ENCODE measurements around the gene PARVG. TPM values are rescaled to one million over a fixed set of nuclear protein-coding genes. Genes with fewer than 3 reads are reported as not detected.

PARVG gene
- total and polyA plus RNA-seq, 12 donors = 1.4 to 61.1 (median 14.8) TPM

DNA sequence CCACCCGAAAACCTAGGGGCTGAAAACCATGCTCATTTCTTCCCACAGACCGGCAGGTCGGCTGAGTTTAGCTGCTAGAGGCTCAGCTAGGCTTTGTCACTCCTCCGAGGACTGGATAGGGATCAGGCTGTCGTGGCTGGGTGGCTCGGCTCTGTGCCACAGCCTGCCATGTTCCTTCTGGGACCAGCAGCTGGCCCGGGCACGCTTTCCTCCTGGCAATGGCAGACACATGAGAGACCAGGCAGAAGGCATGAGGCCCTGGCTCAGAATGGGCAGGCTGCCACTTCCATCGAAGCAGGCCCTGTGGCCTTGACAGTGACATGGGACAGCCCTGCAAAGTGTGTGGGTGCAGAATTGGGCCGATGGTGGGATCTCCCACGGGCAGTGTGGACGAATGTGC, 20.9 kb downstream of the PARVG start:
- intact Hi-C loops (cut with DNase I) = no loop called here
- 56 to 80% (median 66%) methylated on average over 5 to 12 of the region's 12 CpGs for WGBS, 4 donors
- no peak for TF ChIP-seq POLR2A (IDR thresholded peaks at IDR 0.05)
- TF ChIP-seq, protein P1, sequence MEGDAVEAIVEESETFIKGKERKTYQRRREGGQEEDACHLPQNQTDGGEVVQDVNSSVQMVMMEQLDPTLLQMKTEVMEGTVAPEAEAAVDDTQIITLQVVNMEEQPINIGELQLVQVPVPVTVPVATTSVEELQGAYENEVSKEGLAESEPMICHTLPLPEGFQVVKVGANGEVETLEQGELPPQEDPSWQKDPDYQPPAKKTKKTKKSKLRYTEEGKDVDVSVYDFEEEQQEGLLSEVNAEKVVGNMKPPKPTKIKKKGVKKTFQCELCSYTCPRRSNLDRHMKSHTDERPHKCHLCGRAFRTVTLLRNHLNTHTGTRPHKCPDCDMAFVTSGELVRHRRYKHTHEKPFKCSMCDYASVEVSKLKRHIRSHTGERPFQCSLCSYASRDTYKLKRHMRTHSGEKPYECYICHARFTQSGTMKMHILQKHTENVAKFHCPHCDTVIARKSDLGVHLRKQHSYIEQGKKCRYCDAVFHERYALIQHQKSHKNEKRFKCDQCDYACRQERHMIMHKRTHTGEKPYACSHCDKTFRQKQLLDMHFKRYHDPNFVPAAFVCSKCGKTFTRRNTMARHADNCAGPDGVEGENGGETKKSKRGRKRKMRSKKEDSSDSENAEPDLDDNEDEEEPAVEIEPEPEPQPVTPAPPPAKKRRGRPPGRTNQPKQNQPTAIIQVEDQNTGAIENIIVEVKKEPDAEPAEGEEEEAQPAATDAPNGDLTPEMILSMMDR (IDR thresholded peaks at IDR 0.05) = no peak
- Histone ChIP-seq H3K27me3 (no peaks in the 10 kb centered on the region), H3K4me3 (no peak overlapping the region), H3K36me3 (replicated peaks in 1 of 2) (no peaks in the 10 kb centered on the region), H3K9me3 (replicated peaks in 1 of 3) (no peaks in the 10 kb centered on the region), H3K4me1 (replicated peaks in 1 of 2) (no peaks in the 10 kb centered on the region), H3K27ac (no peak overlapping the region)
- peak in 5 of 7 donors; percentile 31 to 54 (median 49) for DNase-seq

DNA sequence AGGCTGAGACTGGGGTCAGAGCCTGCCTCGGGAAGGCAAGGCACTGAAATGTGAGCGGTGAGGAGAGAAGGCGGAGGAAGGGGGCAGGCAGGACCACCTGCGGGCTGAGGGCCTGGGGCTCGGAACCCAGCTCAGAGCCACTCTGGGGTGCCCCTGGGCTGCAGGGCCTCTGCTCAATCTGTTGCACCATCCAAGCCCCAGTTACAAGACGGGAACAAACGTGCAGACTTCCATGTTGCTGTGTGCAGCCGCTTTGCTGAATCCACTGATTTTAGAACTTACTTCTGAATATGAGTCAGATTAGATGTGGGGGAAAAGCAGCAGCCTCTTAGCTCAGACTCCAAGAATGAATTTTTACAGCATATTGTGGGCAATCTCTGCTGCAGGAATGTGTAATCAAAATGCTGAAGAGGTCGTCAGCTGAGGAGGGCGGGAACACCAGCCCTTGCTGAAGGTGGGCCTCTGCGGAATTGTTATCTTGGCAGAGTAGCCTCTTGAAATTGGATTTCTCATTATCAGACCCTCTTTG, 21.6 kb downstream of the PARVG start:
- Histone ChIP-seq H3K9me3 (replicated peaks in 1 of 3) (no peaks in the 10 kb centered on the region), H3K4me1 (replicated peaks in 1 of 2) (no peaks in the 10 kb centered on the region), H3K36me3 (replicated peaks in 1 of 2) (no peaks in the 10 kb centered on the region), H3K27ac (no peak overlapping the region), H3K27me3 (no peaks in the 10 kb centered on the region), H3K4me3 (no peak overlapping the region)
- TF ChIP-seq, protein P1 (IDR thresholded peaks at IDR 0.05) = no peak
- no peak for TF ChIP-seq POLR2A (IDR thresholded peaks at IDR 0.05)
- intact Hi-C loops (cut with DNase I) = no loop called here
- no peak for DNase-seq
- WGBS, 4 donors = 70 to 78% (median 77%) methylated on average over 11 of the region's 11 CpGs

DNA sequence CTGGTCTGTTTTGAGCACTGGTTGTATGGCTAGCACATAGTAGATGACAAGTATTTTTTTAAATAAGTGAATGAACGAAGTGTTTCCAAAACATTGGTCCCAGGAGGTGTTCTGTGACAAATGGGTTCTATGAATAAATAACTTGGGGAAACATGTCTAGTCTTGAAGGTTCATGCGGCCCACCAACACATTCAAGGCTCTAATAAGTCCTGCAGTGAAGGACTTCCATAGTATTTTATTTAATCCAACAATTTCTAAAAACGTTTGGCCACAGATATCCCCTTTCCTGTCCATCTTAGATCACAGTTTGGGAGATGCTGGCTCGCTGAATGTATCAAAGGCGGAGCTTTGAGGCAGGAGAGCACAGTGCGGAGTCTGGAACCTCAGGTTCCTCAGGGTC, 22.5 kb downstream of the PARVG start:
- H3K4me1 ChIP-seq (replicated peaks in 1 of 2) = no peaks in the 10 kb centered on the region
- no peaks in the 10 kb centered on the region for H3K9me3 ChIP-seq (replicated peaks in 1 of 3)
- H3K36me3 ChIP-seq (replicated peaks in 1 of 2) = no peaks in the 10 kb centered on the region
- WGBS, 4 donors = 53 to 82% (median 78%) methylated on average over 6 of the region's 6 CpGs
- no peaks in the 10 kb centered on the region for H3K27me3 ChIP-seq
- H3K4me3 ChIP-seq = no peak overlapping the region
- H3K27ac ChIP-seq = no peak overlapping the region
- DNase-seq = no peak
- intact Hi-C loops (cut with DNase I) = no loop called here
- TF ChIP-seq, protein P1 (IDR thresholded peaks at IDR 0.05) = no peak
- no peak for TF ChIP-seq POLR2A (IDR thresholded peaks at IDR 0.05)

- no peak overlapping the region for H3K27ac ChIP-seq
- no peaks in the 10 kb centered on the region for H3K27me3 ChIP-seq
- 85 to 90% (median 89%) methylated on average over 13 to 16 of the region's 16 CpGs for WGBS, 4 donors
- TF ChIP-seq POLR2A (IDR thresholded peaks at IDR 0.05) = no peak
- TF ChIP-seq, protein P1 (IDR thresholded peaks at IDR 0.05) = no peak
- no peaks in the 10 kb centered on the region for H3K36me3 ChIP-seq (replicated peaks in 1 of 2)
- H3K4me1 ChIP-seq (replicated peaks in 1 of 2) = no peaks in the 10 kb centered on the region
- no peak for DNase-seq
- no peak overlapping the region for H3K4me3 ChIP-seq
- H3K9me3 ChIP-seq (replicated peaks in 1 of 3) = no peaks in the 10 kb centered on the region
- intact Hi-C loops (cut with DNase I) = no loop called here
These were observed 24.2 kb downstream of the PARVG start for GRCh38 chr22:44204739-44205515.
